HepG2 (cell line): Measurements from ENCODE around the gene HLA-DOA. TPM values are rescaled to one million over a fixed set of nuclear protein-coding genes. Genes with fewer than 3 reads are reported as not detected.

Source experiments
- ATAC-seq: fragments of 200-7000 bp; cut with Tn5 transposase; 3 replicates; pipeline ENCODE4 v1.9.1; 2020; ENCODE audit warnings: mild to moderate bottlenecking, moderate library complexity
- BruUV-seq: library from RNA; stranded (reverse); fragments of 400-500 nt; replicated peaks from 2 replicates; lab custom pipeline; 2021; lab: Mats Ljungman, UMichigan
- CTCF ChIA-PET: fragments of 300-600 bp; formaldehyde crosslinking; extraction: SDS; loops from one replicate; lab custom pipeline; 2021; ENCODE audit warnings: low total read pairs, inconsistent platforms, low intra/inter-chr PET ratio; lab: Yijun Ruan, JAX
- POLR2A ChIA-PET: fragments of 350-600 bp; sonication (Branson Sonifier 250); formaldehyde crosslinking; loops from one replicate; lab custom pipeline; 2020; ENCODE audit warnings: antibody characterized with exemption, inconsistent platforms; lab: Yijun Ruan, JAX
- DNase-seq: peaks from one replicate; pipeline ENCODE4 v3.0.0-alpha.2; 2015; ENCODE audit warnings: low spot score
- FAIRE-seq: peaks from 3 replicates; lab custom pipeline; 2011; peaks lifted over from hg19 to GRCh38; lab: Jason Lieb, UNC
- H2AFZ ChIP-seq: one replicate; pipeline ENCODE4 v1.6.1; 2011; ENCODE audit warnings: low read length, inconsistent platforms
- H3K27ac ChIP-seq: fragments of 300-600 bp; 3 replicates; pipeline ENCODE4 v1.8.0; 2011; ENCODE audit warnings: mixed run types, mild to moderate bottlenecking, mixed read lengths, low read length, inconsistent platforms; ENCODE audit not compliant: insufficient read depth; ENCODE audit errors: extremely low read length
- H3K27me3 ChIP-seq, 2 experiments: fragments of 200-600 bp in 1 of 2; 2 replicates in 1 of 2; 3 replicates in 1 of 2; pipeline versions ENCODE4 v1.6.0 to v1.8.0; 2011; ENCODE audit warnings: low read length in 2 of 2, mild to moderate bottlenecking in 2 of 2, moderate library complexity in 2 of 2, inconsistent platforms in 1 of 2; ENCODE audit not compliant: insufficient read depth in 2 of 2, control insufficient read depth in 1 of 2
- H3K36me3 ChIP-seq, 2 experiments: fragments of 200-600 bp in 1 of 2; replicated peaks in 1 of 2; 2 replicates in 1 of 2; 3 replicates in 1 of 2; pipeline versions ENCODE4 v1.5.1 to v1.8.0; 2011; ENCODE audit warnings: low read length in 2 of 2, inconsistent platforms in 1 of 2; ENCODE audit not compliant: insufficient read depth in 2 of 2, control insufficient read depth in 1 of 2
- H3K4me1 ChIP-seq: 2 replicates; pipeline ENCODE4 v1.5.1; 2012; ENCODE audit warnings: low read length, inconsistent platforms; ENCODE audit not compliant: insufficient read depth
- H3K4me2 ChIP-seq: 2 replicates; pipeline ENCODE4 v1.6.0; 2011; ENCODE audit warnings: low read depth, low read length, inconsistent platforms
- H3K4me3 ChIP-seq, 3 experiments: fragments of 200-600 bp in 1 of 3; sonication (generic), shearing (Covaris generic) in 1 of 3; replicated peaks in 1 of 3; 2 replicates each; pipeline ENCODE4 v1.5.1; 2011 to 2016; ENCODE audit warnings: low read length in 3 of 3, inconsistent platforms in 2 of 3, low read depth in 2 of 3, mild to moderate bottlenecking in 2 of 3, control low read depth in 1 of 3, mixed read lengths in 1 of 3; ENCODE audit not compliant: insufficient read depth in 1 of 3
- H3K79me2 ChIP-seq: one replicate; pipeline ENCODE4 v1.6.1; 2011; ENCODE audit warnings: low read length, inconsistent platforms; ENCODE audit not compliant: insufficient read depth
- H3K9ac ChIP-seq: 2 replicates; pipeline ENCODE4 v1.6.0; 2011; ENCODE audit warnings: mild to moderate bottlenecking, low read depth, low read length, inconsistent platforms; ENCODE audit not compliant: insufficient read depth
- H3K9me3 ChIP-seq: 2 replicates; pipeline ENCODE4 v1.5.1; 2012; ENCODE audit warnings: mild to moderate bottlenecking, low read length
- H4K20me1 ChIP-seq: 2 replicates; pipeline ENCODE4 v1.6.0; 2011; ENCODE audit warnings: inconsistent platforms, mild to moderate bottlenecking, low read length, moderate library complexity; ENCODE audit not compliant: insufficient read depth
- CBX5 ChIP-seq: sonication (generic); formaldehyde crosslinking; IDR thresholded peaks from 2 replicates; pipeline ENCODE4 v1.4.0; 2020; ENCODE audit warnings: missing genetic modification reagents, borderline replicate concordance
- CHCHD3 ChIP-seq: sonication (generic); formaldehyde crosslinking; IDR thresholded peaks from 2 replicates; pipeline ENCODE4 v1.8.0; 2022; ENCODE audit warnings: mild to moderate bottlenecking, missing genetic modification reagents, moderate library complexity
- PTBP1 ChIP-seq: fragments of 200-400 bp; formaldehyde crosslinking; IDR thresholded peaks from 2 replicates; pipeline ENCODE4 v1.6.1; 2018; ENCODE audit warnings: low read length, low read depth; ENCODE audit not compliant: poor library complexity, severe bottlenecking
- RARA ChIP-seq: IDR thresholded peaks from 2 replicates; pipeline ENCODE4 v1.6.1; 2016; ENCODE audit warnings: missing genetic modification reagents, missing compliant biosample characterization
- REST ChIP-seq, 2 experiments: IDR thresholded peaks; 2 replicates each; pipeline ENCODE4 v1.6.1; 2011 to 2012; ENCODE audit warnings: low read length in 2 of 2, borderline replicate concordance in 1 of 2, low read depth in 1 of 2, mild to moderate bottlenecking in 1 of 2, moderate library complexity in 1 of 2
- TBX2 ChIP-seq: sonication (generic); formaldehyde crosslinking; IDR thresholded peaks from 2 replicates; pipeline ENCODE4 v1.5.0; 2020; ENCODE audit warnings: missing genetic modification reagents, mild to moderate bottlenecking, borderline replicate concordance
- ZNF362 ChIP-seq: sonication (generic); formaldehyde crosslinking; IDR thresholded peaks from 2 replicates; pipeline ENCODE4 v1.4.0; 2020; ENCODE audit warnings: missing genetic modification reagents, mild to moderate bottlenecking, borderline replicate concordance
- WGBS: methylation state at CpG from one replicate; pipeline ENCODE4 v1.1.6; 2017; ENCODE audit warnings: low lambda C conversion rate; 5-methylcytosine and 5-hydroxymethylcytosine counted together
- in situ Hi-C: cut with HindIII; loops from 2 replicates; pipeline ENCODE4 v1.10.0; 2017; ENCODE audit warnings: low pct_unique_long_range_greater_than_20kb; ENCODE audit not compliant: extremely low pct_ligation_motif_present
- intact Hi-C: fragments of 100-400 bp; cut with micrococcal nuclease; formaldehyde crosslinking; loops from one replicate; pipeline ENCODE4 v1.10.0; 2022; ENCODE audit not compliant: unreplicated experiment
- polyA plus RNA-seq, 8 experiments: library from polyadenylated mRNA; depleted of rRNA in 3 of 8; stranded (reverse) in 7 of 8; unstranded in 1 of 8; fragments of >200 nt; fragmentation: Illumina TruSeq in 4 of 8; extraction: Trizol in 4 of 8; gene quantifications; 2 replicates each; pipeline versions ENCODE4 v1.2.1 to v1.2.3, GENCODE V29; 2011 to 2016; ENCODE audit warnings: low read depth in 4 of 8, missing spikeins in 1 of 8, mixed read lengths in 1 of 8; ENCODE audit not compliant: insufficient read depth in 1 of 8
- total RNA-seq, 5 experiments: library from RNA; depleted of rRNA; stranded (reverse); fragments of >200 nt; fragmentation: Illumina TruSeq; extraction: Trizol; gene quantifications; 2 replicates each; pipeline ENCODE4 v1.2.3, GENCODE V29; 2016; ENCODE audit warnings: low read depth in 1 of 5
- TF ChIP-seq, protein P1 (sequence below), 2 experiments: sonication (generic) in 1 of 2; formaldehyde crosslinking in 1 of 2; IDR thresholded peaks; 2 replicates each; pipeline versions ENCODE4 v1.4.0 to v1.6.1; 2016 to 2020; ENCODE audit warnings: borderline replicate concordance in 1 of 2, low read depth in 1 of 2, mild to moderate bottlenecking in 1 of 2, missing genetic modification reagents in 1 of 2

HLA-DOA gene
- total and polyA plus RNA-seq, 2 of the 13 experiments (the other 11 are each of a cell fraction or from before 2014, with no cell fraction given) = 0.03 to 0.09 TPM

GRCh38 chr6:33017018-33017417 is 7.6 kb upstream of the HLA-DOA start:
- intact Hi-C loops = no loop called here
- H3K36me3 ChIP-seq = no peaks in the 10 kb centered on the region
- ATAC-seq = no peak
- WGBS = 44% methylated on average over 4 of the region's 4 CpGs
- in situ Hi-C loops = loop anchor here (5.0 to 10.0 kb wide), 3 partner anchors 65 to 230 kb away; no protein-coding TSS in a partner anchor
- H3K4me1 ChIP-seq = no peaks in the 10 kb centered on the region
- no peak overlapping the region for H3K9ac ChIP-seq
- peaks cover 1 to 50% of the 10 kb centered on the region in 2 experiments; a peak in 3 of 5 replicates for H3K27me3 ChIP-seq
- no peaks in the 10 kb centered on the region for H4K20me1 ChIP-seq
- CTCF ChIA-PET = no interaction called here
- no peak for DNase-seq
- H3K4me2 ChIP-seq = no peak overlapping the region
- no peaks in the 10 kb centered on the region for H3K9me3 ChIP-seq
- TF ChIP-seq, protein P1, sequence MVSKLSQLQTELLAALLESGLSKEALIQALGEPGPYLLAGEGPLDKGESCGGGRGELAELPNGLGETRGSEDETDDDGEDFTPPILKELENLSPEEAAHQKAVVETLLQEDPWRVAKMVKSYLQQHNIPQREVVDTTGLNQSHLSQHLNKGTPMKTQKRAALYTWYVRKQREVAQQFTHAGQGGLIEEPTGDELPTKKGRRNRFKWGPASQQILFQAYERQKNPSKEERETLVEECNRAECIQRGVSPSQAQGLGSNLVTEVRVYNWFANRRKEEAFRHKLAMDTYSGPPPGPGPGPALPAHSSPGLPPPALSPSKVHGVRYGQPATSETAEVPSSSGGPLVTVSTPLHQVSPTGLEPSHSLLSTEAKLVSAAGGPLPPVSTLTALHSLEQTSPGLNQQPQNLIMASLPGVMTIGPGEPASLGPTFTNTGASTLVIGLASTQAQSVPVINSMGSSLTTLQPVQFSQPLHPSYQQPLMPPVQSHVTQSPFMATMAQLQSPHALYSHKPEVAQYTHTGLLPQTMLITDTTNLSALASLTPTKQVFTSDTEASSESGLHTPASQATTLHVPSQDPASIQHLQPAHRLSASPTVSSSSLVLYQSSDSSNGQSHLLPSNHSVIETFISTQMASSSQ (IDR thresholded peaks at IDR 0.05; ENCODE audit: low read depth) = no peak
- TF ChIP-seq, protein P1 (CRISPR knock-in tag; IDR thresholded peaks at IDR 0.05; ENCODE audit: borderline replicate concordance) = no peak
- TF ChIP-seq RARA = no peak
- TF ChIP-seq TBX2 (CRISPR knock-in tag) = no peak
- TF ChIP-seq ZNF362 = no peak
- no peak for TF ChIP-seq CBX5
- no peak for TF ChIP-seq PTBP1
- TF ChIP-seq REST (IDR thresholded peaks at IDR 0.05; ENCODE audit: borderline replicate concordance in 1 of 2, low read depth in 1 of 2, low read length in 2 of 2) = no peak
- no peak for TF ChIP-seq CHCHD3 (CRISPR knock-in tag)
- TF ChIP-seq, all 625 proteins: peak for 0
- no TSS peak for BruUV-seq
- H3K27ac ChIP-seq = no peak overlapping the region
- no peak overlapping the region for H3K4me3 ChIP-seq
- no peak for FAIRE-seq
- POLR2A ChIA-PET = no interaction called here
- no peak overlapping the region for H2AFZ ChIP-seq
- no peaks in the 10 kb centered on the region for H3K79me2 ChIP-seq
